Activated CD8-positive, alpha-beta memory T cell treated with anti-CD3 and anti-CD28 coated beads for 48 hours (primary cell): ENCODE results near the gene ANKRD61.
"Not testable (repeated sequence)": the region's sequence is repeated elsewhere in the genome, so short reads cannot be mapped to it uniquely, and the experiment has no call there.

Experiments used
- DNase-seq, 3 experiments: peaks; one replicate each; pipeline ENCODE4 v3.0.0-alpha.2; 2020; ENCODE audit warnings: low read depth in 2 of 3, low spot score in 2 of 3

The ANKRD61 gene

GRCh38 chr7:6030988-6031387 lies at the start of gene ANKRD61:
Gene ANKRD61 (plus strand): TSS chr7:6031376. CDS start chr7:6031376, 0 bp downstream.
- no peak for DNase-seq

- not testable (repeated sequence) for DNase-seq
Measured at GRCh38 chr7:5987061-5987460, 44.1 kb upstream of the ANKRD61 start.

GRCh38 chr7:5997210-5997808 lies 33.9 kb upstream of the ANKRD61 start:
- no peak for DNase-seq

DNA sequence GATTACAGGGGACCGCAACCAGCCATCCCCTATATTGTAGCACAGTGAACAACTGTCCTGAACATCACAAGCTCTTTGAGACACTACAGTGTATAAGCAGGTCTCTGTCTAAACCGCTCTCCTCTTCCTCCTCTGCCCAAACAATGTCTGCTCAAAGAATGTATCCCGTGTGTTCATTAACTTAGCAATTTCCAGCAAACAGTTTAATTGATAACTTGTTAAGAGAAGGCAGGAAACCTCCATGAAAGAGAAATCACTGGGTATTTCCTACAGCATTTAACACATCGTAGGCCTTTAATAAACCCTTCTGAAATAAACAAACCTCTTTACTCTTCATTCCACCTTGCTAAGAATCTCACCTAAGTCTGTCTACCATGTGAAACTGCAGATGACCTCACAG lies 23.8 kb upstream of the ANKRD61 start:
- DNase-seq, result no peak

DNA sequence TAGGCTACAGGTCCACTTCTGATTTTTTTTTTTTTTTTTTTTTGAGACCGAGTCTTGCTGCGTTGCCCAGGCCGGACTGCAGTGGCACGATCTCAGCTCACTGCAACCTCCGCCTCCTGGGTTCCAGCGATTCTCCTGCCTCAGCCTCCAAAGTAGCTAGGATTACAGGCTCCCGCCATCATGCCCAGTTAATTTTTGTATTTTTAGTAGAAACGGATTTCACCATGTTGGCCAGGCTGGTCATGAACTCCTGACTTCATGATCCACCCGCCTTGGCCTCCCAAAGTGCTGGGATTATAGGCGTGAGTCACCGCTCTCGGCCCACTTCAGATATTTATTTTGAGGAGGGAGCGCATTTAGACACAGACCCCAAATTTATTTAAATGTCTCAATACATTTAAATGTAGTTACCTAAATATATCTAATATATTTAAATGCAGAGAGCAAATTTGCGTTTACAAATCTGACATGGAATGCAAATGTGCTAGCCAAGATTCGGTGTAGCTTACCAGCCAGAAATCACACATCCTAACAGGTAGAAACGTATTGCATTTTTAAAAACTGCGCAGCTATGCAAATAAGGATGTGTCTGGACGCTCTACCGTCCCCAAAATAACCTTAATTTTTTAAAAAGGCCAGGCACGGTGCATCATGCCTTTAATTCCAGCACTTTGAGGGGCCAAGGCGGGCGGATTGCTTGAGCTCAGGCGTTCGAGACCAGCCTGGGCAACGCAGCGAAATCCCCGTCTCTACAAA lies 23.2 kb upstream of the ANKRD61 start:
- not testable (repeated sequence) for DNase-seq

DNA sequence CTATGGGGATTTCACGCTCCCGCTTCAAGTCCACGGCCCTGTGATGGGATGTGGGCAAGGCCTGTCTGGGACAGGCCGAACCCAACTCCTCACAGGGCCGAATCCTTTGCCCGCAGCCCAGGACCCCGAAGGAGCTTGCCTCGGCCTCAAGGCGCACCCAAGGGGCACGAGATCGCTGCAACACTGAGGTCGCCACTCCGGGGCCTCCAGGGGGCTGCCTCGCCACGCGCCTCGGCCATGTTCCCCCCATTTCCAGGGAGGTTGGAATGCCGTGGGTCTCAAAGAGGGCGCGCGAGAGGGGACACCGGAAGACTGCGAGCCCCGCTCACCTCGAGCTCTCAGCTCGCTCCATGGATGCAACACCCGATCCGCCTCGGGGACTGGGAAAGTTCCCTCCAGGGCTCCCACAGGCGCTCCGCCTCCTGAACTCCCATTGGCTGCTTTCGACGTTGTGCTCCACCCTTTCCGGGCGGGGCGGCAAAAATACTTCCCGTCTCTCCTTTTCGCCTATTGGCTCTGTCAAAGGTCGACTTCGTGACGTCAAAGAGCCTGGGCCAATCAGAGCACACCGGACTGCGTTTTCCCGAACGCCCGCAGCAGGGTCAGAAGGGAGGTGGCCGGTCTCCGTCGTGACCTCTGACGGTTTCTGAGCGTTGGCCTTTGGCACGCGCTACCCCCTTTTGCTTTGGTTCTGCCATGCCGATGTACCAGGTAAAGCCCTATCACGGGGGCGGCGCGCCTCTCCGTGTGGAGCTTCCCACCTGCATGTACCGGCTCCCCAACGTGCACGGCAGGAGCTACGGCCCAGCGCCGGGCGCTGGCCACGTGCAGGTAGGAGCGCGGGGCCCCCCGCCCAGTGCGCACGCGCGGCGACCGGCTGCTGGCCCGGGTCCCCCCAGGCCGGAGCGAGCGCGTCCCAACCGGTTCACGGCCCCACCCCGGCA lies 22.2 kb upstream of the ANKRD61 start, which contains the start of the genes AIMP2 and PMS2:
TSS of gene AIMP2 (plus strand) at position 605 of the 944 bp plus-strand sequence. CDS start at position 697, 92 bp downstream.
TSS of gene PMS2 (minus strand) at position 382 of the 944 bp plus-strand sequence. CDS start at position 352, 30 bp downstream.
- DNase-seq, result peak; percentile 87 to 92 (median 92)

DNA sequence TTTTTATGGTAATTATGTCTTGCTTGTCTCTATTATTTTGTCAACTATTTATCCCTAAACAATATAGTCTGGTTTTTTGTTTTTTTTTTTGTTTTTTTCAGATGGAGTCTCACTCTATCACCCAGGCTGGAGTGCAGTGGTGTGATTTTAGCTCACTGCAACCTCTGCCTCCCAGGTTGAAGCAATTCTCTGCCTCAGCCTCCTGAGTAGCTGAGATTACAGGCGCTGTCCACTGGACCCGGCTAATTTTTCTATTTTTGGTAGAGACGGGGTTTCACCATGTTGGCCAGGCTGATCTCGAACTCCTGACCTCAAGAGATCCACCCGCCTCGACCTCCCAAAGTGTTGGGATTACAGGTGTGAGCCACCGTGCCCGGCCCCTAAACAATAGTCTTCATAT lies 20.8 kb upstream of the ANKRD61 start:
- DNase-seq, result not testable (repeated sequence)

GRCh38 chr7:6011541-6011940 lies 19.6 kb upstream of the ANKRD61 start:
- no peak for DNase-seq

DNA sequence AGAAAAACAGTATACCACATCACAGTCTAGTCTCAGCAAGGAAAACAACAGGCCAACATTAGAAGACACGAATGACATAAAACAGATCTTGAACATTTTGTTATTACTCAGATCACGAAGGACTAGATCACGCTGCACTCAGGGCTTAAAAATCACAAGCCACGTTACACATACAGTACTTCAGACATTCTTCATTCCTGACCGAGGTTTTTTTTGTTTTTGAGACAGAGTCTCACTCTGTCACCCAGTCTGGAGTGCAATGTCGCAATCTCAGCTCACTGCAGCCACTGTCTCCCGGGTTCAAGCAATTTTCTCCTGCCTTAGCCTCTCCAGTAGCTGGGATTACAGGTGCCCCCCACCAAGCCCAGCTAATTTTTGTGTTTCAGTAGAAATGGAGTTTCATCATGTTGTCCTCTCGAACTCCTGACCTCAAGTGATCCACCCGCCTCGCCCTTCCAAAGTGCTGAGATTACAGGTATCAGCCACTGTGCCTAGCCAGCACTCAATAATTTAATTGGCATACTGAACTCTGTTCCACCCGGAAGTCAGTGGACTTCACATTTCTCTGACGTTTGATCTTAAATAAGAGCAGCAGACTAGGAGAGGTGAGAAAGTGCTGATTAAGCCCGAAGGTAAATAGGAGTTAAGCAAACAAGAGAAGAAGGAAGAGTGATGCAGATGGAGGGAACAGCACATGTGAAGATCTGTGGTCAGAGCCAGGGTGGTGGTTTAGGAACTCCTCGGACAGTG lies 18.6 kb upstream of the ANKRD61 start:
- no peak for DNase-seq

- no peak for DNase-seq
Measured at GRCh38 chr7:6015917-6016652, 15.1 kb upstream of the ANKRD61 start.

DNA sequence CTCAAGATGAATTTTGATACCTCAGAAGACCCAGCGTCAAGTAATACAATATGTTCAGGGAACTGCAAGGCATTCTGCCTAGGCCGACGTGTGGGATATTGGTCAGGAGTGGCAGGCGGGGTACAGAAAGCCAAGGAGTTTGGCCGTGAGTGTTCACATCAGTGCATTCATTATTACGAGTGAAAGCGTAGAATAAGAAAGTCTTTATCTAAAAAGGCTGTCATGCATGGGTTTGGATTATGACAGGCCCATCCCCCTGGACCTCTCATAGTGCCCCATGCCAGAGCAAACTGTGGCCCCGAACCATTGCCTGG lies 14.6 kb upstream of the ANKRD61 start:
- no peak for DNase-seq

GRCh38 chr7:6020371-6021286 lies 10.5 kb upstream of the ANKRD61 start:
- no peak for DNase-seq

GRCh38 chr7:6022707-6023106 lies 8.5 kb upstream of the ANKRD61 start:
- DNase-seq, result no peak

DNA sequence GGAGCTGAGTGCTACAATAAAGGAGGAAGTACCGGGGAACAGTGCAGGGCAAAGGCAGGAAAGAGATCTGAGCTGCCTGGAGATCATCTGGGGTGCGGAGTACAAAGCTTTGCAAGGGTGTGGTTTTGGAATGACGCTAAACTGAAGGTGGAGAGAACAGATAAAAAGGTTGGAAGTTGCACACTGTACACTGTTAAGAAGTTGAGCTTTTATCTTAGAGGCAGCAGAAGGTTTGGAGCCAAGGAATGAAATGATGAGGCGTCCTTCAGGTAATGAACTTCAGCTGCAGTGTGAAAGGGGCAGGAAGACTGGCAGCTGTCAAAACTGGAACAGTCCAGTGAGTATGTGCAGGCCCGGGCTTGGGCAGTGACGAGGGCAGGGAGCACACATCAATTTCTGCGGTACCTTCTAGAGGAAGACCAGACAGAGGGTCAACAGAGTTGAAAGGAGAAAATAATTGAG lies 7.2 kb upstream of the ANKRD61 start:
- DNase-seq, result no peak

DNA sequence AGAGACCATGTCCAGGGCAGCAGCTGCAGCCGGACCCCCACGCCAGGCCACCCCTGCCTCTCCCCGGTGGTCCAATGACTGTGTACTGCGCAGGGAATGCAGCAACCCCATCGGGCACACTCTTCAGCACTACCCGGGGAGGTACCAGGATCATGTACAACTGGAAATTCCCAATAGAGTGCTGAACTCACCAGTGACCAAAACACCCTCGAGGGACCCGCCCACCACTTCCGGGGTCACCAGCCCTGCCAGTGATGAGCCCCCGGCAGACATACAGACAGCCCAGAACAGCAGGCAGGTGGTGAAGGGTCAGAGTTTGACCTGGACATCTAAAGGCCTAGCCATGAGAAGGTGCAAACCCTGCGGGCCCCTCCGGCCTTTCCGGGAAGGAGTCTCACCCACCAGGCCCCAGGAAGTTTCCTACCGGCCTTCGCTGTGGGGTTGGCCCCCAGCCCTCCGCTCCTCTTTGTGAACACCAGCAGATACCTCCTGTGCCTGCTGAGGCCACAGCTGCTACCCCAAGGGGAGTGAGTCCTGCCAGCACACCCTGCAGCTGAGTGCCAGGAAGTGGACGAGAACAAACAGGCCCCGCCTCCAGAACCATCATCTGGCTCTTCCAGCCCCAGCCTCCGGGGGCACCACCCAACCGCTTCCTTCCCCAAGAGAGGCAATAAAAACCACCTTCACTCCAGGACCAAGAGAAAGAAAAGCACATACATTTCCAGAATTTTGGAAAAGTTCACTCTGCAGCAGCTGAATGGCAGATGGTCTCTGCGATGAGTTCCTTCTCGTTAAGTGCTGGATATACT lies 5.0 kb upstream of the ANKRD61 start:
- peak in 1 of 3 experiments; percentile 42 for DNase-seq

GRCh38 chr7:6026820-6027311 lies 4.3 kb upstream of the ANKRD61 start:
- no peak for DNase-seq

GRCh38 chr7:6027806-6028365 lies 3.3 kb upstream of the ANKRD61 start:
- no peak for DNase-seq

DNA sequence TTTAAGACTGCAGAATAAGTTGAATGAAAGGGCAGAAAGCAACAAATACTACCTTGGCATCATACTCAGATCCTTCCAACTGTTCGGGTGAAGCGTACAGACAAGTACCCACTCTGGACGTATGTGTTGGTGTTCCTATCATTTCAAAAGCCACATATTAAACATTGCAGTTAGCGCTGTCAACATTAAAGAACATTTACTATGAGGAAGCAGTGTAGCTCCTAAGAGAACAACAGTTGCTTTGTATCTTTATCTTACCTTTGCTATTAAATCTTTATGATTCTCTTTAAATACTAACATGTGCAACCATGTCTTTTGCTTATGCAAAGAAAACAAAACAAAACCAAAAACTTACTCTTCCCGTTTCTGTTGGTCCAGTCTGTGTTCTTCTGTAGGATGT lies 2.6 kb upstream of the ANKRD61 start:
- DNase-seq, result no peak
